ENCODE results near the gene REX1BD.

Gene REX1BD

GRCh38 chr19:18603958-18604819 is 15.6 kb downstream of the REX1BD start:
- DNase-seq: no peak

- no peak for DNase-seq
Measured at GRCh38 chr19:18604820-18605159, 16.2 kb downstream of the REX1BD start.

- no peak for DNase-seq
Measured at GRCh38 chr19:18605196-18605545, 16.6 kb downstream of the REX1BD start.

- DNase-seq: no peak
Measured at GRCh38 chr19:18605546-18606280, 17.1 kb downstream of the REX1BD start.

- no peak for DNase-seq
Measured at GRCh38 chr19:18606281-18607225, 18.0 kb downstream of the REX1BD start, which contains the start of gene CRLF1. CRLF1 (minus strand) TSS chr19:18606799; CDS start chr19:18606656, 143 bp downstream.

- DNase-seq: no peak
Measured at GRCh38 chr19:18607226-18608101, 18.9 kb downstream of the REX1BD start.

- no peak for DNase-seq
Measured at GRCh38 chr19:18608102-18608804, 19.7 kb downstream of the REX1BD start.

- DNase-seq: no peak
Measured at GRCh38 chr19:18608805-18609716, 20.5 kb downstream of the REX1BD start.

- no peak for DNase-seq
Measured at GRCh38 chr19:18609717-18610051, 21.1 kb downstream of the REX1BD start.

GRCh38 chr19:18610245-18610555 is 21.6 kb downstream of the REX1BD start:
- DNase-seq: no peak

- no peak for DNase-seq
Measured at GRCh38 chr19:18610556-18611326, 22.1 kb downstream of the REX1BD start.

- DNase-seq: no peak
Measured at GRCh38 chr19:18611327-18612050, 22.9 kb downstream of the REX1BD start.

- DNase-seq: no peak
Measured at GRCh38 chr19:18612051-18612771, 23.6 kb downstream of the REX1BD start.

- DNase-seq: no peak
Measured at GRCh38 chr19:18612772-18613588, 24.4 kb downstream of the REX1BD start, which contains the start of gene TMEM59L. TMEM59L (plus strand) TSS chr19:18612870; CDS start chr19:18612959, 89 bp downstream.

GRCh38 chr19:18613589-18614234 is 25.1 kb downstream of the REX1BD start:
- no peak for DNase-seq

GRCh38 chr19:18616023-18616422 is 27.4 kb downstream of the REX1BD start:
- no peak for DNase-seq

GRCh38 chr19:18617562-18617961 is 29.0 kb downstream of the REX1BD start:
- no peak for DNase-seq

Measured in hematopoietic multipotent progenitor cell treated with erythropoietin and hydrocortisone succinate and interleukin-3 and kit ligand, for 6 days (in vitro differentiated cells).